Osteocyte (in vitro differentiated cells): Measurements from ENCODE around the gene LKAAEAR1. TPM values are rescaled to one million over a fixed set of nuclear protein-coding genes. Genes with fewer than 3 reads are reported as not detected.

Source experiments
- DNase-seq: peaks from one replicate; pipeline ENCODE4 v3.0.0; 2021; ENCODE audit warnings: mixed read lengths; ENCODE audit not compliant: unreplicated experiment; ENCODE audit errors: extremely low spot score
- H3K27ac Mint-ChIP-seq: one replicate; pipeline ENCODE4 v1.8.0; 2021; ENCODE audit warnings: mild to moderate bottlenecking, mixed read lengths; ENCODE audit not compliant: unreplicated experiment
- H3K27me3 Mint-ChIP-seq: one replicate; pipeline ENCODE4 v1.8.0; 2021; ENCODE audit warnings: mixed read lengths; ENCODE audit not compliant: unreplicated experiment
- H3K36me3 Mint-ChIP-seq: one replicate; pipeline ENCODE4 v1.8.0; 2021; ENCODE audit warnings: mixed read lengths; ENCODE audit not compliant: unreplicated experiment
- H3K4me1 Mint-ChIP-seq: one replicate; pipeline ENCODE4 v1.8.0; 2021; ENCODE audit warnings: mixed read lengths; ENCODE audit not compliant: unreplicated experiment
- H3K4me3 Mint-ChIP-seq: one replicate; pipeline ENCODE4 v1.8.0; 2021; ENCODE audit warnings: mild to moderate bottlenecking, moderate library complexity, mixed read lengths; ENCODE audit not compliant: unreplicated experiment
- H3K9me3 Mint-ChIP-seq: one replicate; pipeline ENCODE4 v1.8.0; 2021; ENCODE audit warnings: mixed read lengths; ENCODE audit not compliant: unreplicated experiment
- CTCF ChIP-seq: fragments of 200-600 bp; sonication (generic); IDR thresholded peaks from 2 replicates; pipeline ENCODE4 v1.5.0; 2021; ENCODE audit warnings: antibody characterized with exemption, mild to moderate bottlenecking, moderate library complexity
- total RNA-seq: library from RNA; stranded (reverse); gene quantifications from 2 replicates; pipeline ENCODE4 v1.2.1, GENCODE V29; 2021

LKAAEAR1 gene
- total RNA-seq, 1 donor from 2014 or later: not detected

DNA sequence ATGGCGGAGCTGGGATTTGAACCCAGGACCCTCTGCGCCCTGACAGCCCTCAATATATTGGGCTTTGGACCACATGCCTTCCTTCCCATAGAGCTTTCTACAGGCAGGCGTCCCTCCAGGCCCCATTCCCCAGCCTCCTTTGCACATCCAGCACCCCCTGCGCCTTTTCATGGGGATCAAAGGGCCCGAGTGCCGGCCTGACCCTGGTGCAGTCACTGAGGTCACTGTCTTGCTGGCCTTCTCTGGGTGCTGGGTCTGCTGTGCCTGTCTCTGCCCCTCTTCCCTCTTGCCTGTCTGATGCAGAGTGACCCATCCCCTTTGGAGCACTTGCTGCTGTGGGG, 2.6 kb downstream of the LKAAEAR1 start:
- Mint-ChIP-seq H3K9me3 (no peaks in the 10 kb centered on the region), H3K36me3 (no peaks in the 10 kb centered on the region), H3K27me3 (peaks cover 11% of the 10 kb centered on the region), H3K27ac (no peak overlapping the region), H3K4me1 (peaks cover 35% of the 10 kb centered on the region), H3K4me3 (peak overlapping the region; percentile 22)
- no peak for TF ChIP-seq CTCF
- no peak for DNase-seq

GRCh38 chr20:64080813-64081623, 3.2 kb downstream of the LKAAEAR1 start:
- TF ChIP-seq CTCF: no peak
- H3K27me3 Mint-ChIP-seq: peaks cover 11% of the 10 kb centered on the region
- peaks cover 35% of the 10 kb centered on the region for H3K4me1 Mint-ChIP-seq
- no peak overlapping the region for H3K27ac Mint-ChIP-seq
- H3K36me3 Mint-ChIP-seq: no peaks in the 10 kb centered on the region
- H3K4me3 Mint-ChIP-seq: peak overlapping the region; percentile 70
- DNase-seq: no peak
- no peaks in the 10 kb centered on the region for H3K9me3 Mint-ChIP-seq

GRCh38 chr20:64080013-64080812, 4.0 kb downstream of the LKAAEAR1 start, which contains the start of gene OPRL1:
Gene OPRL1, plus strand, starts transcription at chr20:64080082. Its CDS starts 12,639 bp downstream, at chr20:64092721.
- Mint-ChIP-seq H3K27me3 (peaks cover 3% of the 10 kb centered on the region), H3K4me3 (peak within 1 kb of the TSS; percentile 73), H3K4me1 (peaks cover 35% of the 10 kb centered on the region), H3K36me3 (no peaks in the 10 kb centered on the region), H3K9me3 (no peaks in the 10 kb centered on the region), H3K27ac (peak within 1 kb of the TSS; percentile 38)
- DNase-seq: no peak
- no peak for TF ChIP-seq CTCF

DNA sequence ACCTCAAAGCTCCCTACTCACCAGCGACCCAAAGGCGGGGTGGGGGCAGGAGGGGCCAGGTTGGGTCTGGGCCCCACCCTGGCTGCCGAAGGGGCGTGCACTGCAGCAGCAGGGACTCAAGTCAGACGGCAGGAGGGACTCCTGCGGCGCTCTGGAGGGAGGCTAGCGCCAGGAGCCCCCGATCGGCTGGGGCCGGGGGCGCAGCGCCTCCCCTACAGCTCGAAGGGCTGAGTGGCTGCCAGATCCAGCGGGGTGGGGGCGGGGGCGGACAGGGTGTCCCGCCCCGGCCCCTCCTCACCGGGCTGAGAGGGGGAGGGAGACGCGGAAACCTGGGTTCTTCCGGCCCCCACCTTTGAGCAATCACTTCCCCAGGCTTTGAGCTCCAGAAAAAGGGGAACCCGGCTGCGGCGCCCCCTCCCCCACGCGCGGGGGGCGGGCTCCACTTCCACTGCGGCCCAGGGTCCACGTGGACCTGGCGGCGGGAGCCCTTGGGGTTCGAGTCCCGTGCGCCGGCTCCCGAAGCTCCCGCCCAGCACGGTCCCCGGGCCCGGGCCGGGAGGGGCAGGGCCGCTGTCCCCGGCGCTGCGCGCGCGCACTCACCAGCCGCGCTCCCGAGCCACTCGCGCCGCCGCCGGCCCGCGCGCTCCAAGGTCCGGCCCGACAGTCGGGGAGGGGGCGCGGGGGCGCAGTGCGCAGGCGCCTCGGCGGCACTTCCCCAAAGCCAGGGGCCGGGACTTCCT, 4.8 kb downstream of the LKAAEAR1 start, which contains the start of gene RGS19:
TSS of gene RGS19 (minus strand) at position 246 of the 740 bp plus-strand sequence. CDS start 2,632 bp downstream, outside the sequence.
- Mint-ChIP-seq H3K36me3 (no peaks in the 10 kb centered on the region), H3K9me3 (no peaks in the 10 kb centered on the region), H3K27me3 (no peaks in the 10 kb centered on the region), H3K27ac (peak within 1 kb of the TSS; percentile 38), H3K4me3 (peak within 1 kb of the TSS; percentile 73), H3K4me1 (peaks cover 35% of the 10 kb centered on the region)
- TF ChIP-seq CTCF: no peak
- peak; percentile 89 for DNase-seq
